Fibroblast of upper back skin (primary cell): ENCODE measurements around the gene RFX4.
A peak's percentile ranks its signal among the peaks of the same experiment; 100 is the strongest.
"Not testable (repeated sequence)": the region's sequence is repeated elsewhere in the genome, so short reads cannot be mapped to it uniquely, and the experiment has no call there.

ENCODE experiments used
- DNase-seq: peaks from one replicate; pipeline ENCODE4 v3.0.0-alpha.2; 2013

The RFX4 gene

GRCh38 chr12:106696071-106696470 is 113.3 kb downstream of the RFX4 start:
- DNase-seq, result no peak

GRCh38 chr12:106696681-106697417 is 114.0 kb downstream of the RFX4 start:
- DNase-seq, result no peak

GRCh38 chr12:106704081-106704480 is 121.3 kb downstream of the RFX4 start:
- DNase-seq, result no peak

GRCh38 chr12:106705971-106706370 is 123.2 kb downstream of the RFX4 start:
- DNase-seq, result no peak

- DNase-seq, result no peak
Measured at GRCh38 chr12:106709068-106709511, 126.3 kb downstream of the RFX4 start.

- no peak for DNase-seq
Measured at GRCh38 chr12:106710143-106710893, 127.5 kb downstream of the RFX4 start.

- no peak for DNase-seq
Measured at GRCh38 chr12:106711316-106711715, 128.5 kb downstream of the RFX4 start.

- DNase-seq, result no peak
Measured at GRCh38 chr12:106712768-106713167, 130.0 kb downstream of the RFX4 start.

GRCh38 chr12:106714926-106715325 is 132.1 kb downstream of the RFX4 start:
- DNase-seq, result no peak

- DNase-seq, result no peak
Measured at GRCh38 chr12:106715582-106715981, 132.8 kb downstream of the RFX4 start.

GRCh38 chr12:106717673-106718072 is 134.9 kb downstream of the RFX4 start:
- no peak for DNase-seq

GRCh38 chr12:106719879-106720278 is 137.1 kb downstream of the RFX4 start:
- DNase-seq, result no peak

- DNase-seq, result no peak
Measured at GRCh38 chr12:106720696-106721095, 137.9 kb downstream of the RFX4 start.

GRCh38 chr12:106721915-106722314 is 139.1 kb downstream of the RFX4 start:
- DNase-seq, result no peak

- no peak for DNase-seq
Measured at GRCh38 chr12:106722837-106723236, 140.0 kb downstream of the RFX4 start.

GRCh38 chr12:106723416-106723815 is 140.6 kb downstream of the RFX4 start:
- DNase-seq, result no peak

- no peak for DNase-seq
Measured at GRCh38 chr12:106724116-106724515, 141.3 kb downstream of the RFX4 start.

GRCh38 chr12:106724934-106725333 is 142.1 kb downstream of the RFX4 start:
- no peak for DNase-seq

GRCh38 chr12:106726603-106727202 is 143.9 kb downstream of the RFX4 start:
- not testable (repeated sequence) for DNase-seq

GRCh38 chr12:106729611-106730010 is 146.8 kb downstream of the RFX4 start:
- no peak for DNase-seq

- no peak for DNase-seq
Measured at GRCh38 chr12:106732890-106733289, 150.1 kb downstream of the RFX4 start.

- DNase-seq, result no peak
Measured at GRCh38 chr12:106733660-106734059, 150.9 kb downstream of the RFX4 start.

GRCh38 chr12:106736051-106736957 is 153.5 kb downstream of the RFX4 start:
- DNase-seq, result peak; percentile 2
